A549 (cell line): ENCODE measurements around the gene FAM20B.

Experiments
- CEBPB ChIP-seq, 2 experiments: fragments of >200 bp in 1 of 2; sonication (Bioruptor Twin) in 1 of 2; formaldehyde crosslinking in 1 of 2; IDR thresholded peaks; 2 replicates each; pipeline ENCODE4 v1.6.1; 2012 to 2016
- EP300 ChIP-seq, 2 experiments: fragments of >200 bp; sonication (Bioruptor Twin); formaldehyde crosslinking; IDR thresholded peaks; 2 replicates in 1 of 2; 3 replicates in 1 of 2; pipeline ENCODE4 v1.6.1; 2016 to 2017
- HDAC2 ChIP-seq: fragments of 200-600 bp; sonication (generic); IDR thresholded peaks from 2 replicates; pipeline ENCODE4 v1.6.1; 2016
- JUNB ChIP-seq: fragments of >200 bp; sonication (Bioruptor Twin); formaldehyde crosslinking; IDR thresholded peaks from 2 replicates; pipeline ENCODE4 v1.6.1; 2016
- MYC ChIP-seq: IDR thresholded peaks from 2 replicates; pipeline ENCODE4 v1.6.1; 2012; ENCODE audit warnings: mild to moderate bottlenecking, inconsistent platforms, low read length, improper control_type of control experiment, borderline replicate concordance
- NFE2L2 ChIP-seq: fragments of 150-350 bp; conservative IDR thresholded peaks from 2 replicates; pipeline ENCODE4 v1.6.1; 2014; ENCODE audit warnings: low read length
- POLR2A ChIP-seq: IDR thresholded peaks from 2 replicates; pipeline ENCODE4 v1.6.1; 2012; ENCODE audit warnings: mild to moderate bottlenecking, low read length
- RARB ChIP-seq: fragments of 250-450 bp; sonication (Bioruptor Pico); IDR thresholded peaks from 2 replicates; pipeline ENCODE4 v1.8.0; 2021; ENCODE audit warnings: mild to moderate bottlenecking, moderate library complexity
- RNF2 ChIP-seq: fragments of 200-600 bp; sonication (generic); IDR thresholded peaks from 2 replicates; pipeline ENCODE4 v1.6.1; 2016; ENCODE audit warnings: low read depth, mild to moderate bottlenecking, antibody characterized with exemption, moderate library complexity, borderline replicate concordance
- TF ChIP-seq, protein P1 (sequence below): fragments of >200 bp; sonication (Bioruptor Twin); formaldehyde crosslinking; IDR thresholded peaks from 3 replicates; pipeline ENCODE4 v1.5.1; 2016
- TF ChIP-seq, protein P2 (sequence below): fragments of 450-650 bp; IDR thresholded peaks from 2 replicates; pipeline ENCODE4 v1.6.1; 2014; ENCODE audit warnings: antibody characterized with exemption
- TF ChIP-seq, protein P3 (sequence below): fragments of 250-450 bp; sonication (Bioruptor Pico); IDR thresholded peaks from 2 replicates; pipeline ENCODE4 v1.5.0; 2021; ENCODE audit warnings: mild to moderate bottlenecking, moderate library complexity, borderline replicate concordance

DNA sequence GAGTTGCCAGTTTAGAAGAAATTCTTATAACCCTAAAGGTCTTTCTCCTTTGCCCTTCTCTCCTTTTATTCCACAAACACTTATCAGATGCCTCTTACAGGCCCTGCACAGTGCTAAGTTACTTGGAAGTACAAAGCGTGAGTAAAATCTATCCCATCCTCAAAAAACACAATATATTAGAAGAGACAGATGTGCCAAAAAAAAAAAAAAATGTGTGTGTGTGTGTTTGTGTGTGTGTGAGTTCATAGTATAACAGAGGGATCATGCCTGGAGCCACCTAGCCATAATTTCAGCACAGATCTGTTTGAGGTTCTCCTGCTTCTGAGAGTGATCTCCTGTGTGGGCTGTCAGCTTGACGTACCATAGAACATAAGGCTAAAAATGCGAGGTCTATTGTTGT lies 5.0 kb downstream of the FAM20B start:
- TF ChIP-seq, protein P1, sequence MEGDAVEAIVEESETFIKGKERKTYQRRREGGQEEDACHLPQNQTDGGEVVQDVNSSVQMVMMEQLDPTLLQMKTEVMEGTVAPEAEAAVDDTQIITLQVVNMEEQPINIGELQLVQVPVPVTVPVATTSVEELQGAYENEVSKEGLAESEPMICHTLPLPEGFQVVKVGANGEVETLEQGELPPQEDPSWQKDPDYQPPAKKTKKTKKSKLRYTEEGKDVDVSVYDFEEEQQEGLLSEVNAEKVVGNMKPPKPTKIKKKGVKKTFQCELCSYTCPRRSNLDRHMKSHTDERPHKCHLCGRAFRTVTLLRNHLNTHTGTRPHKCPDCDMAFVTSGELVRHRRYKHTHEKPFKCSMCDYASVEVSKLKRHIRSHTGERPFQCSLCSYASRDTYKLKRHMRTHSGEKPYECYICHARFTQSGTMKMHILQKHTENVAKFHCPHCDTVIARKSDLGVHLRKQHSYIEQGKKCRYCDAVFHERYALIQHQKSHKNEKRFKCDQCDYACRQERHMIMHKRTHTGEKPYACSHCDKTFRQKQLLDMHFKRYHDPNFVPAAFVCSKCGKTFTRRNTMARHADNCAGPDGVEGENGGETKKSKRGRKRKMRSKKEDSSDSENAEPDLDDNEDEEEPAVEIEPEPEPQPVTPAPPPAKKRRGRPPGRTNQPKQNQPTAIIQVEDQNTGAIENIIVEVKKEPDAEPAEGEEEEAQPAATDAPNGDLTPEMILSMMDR, result no peak
- TF ChIP-seq EP300 (IDR thresholded peaks at IDR 0.05), result no peak
- TF ChIP-seq, protein P2, sequence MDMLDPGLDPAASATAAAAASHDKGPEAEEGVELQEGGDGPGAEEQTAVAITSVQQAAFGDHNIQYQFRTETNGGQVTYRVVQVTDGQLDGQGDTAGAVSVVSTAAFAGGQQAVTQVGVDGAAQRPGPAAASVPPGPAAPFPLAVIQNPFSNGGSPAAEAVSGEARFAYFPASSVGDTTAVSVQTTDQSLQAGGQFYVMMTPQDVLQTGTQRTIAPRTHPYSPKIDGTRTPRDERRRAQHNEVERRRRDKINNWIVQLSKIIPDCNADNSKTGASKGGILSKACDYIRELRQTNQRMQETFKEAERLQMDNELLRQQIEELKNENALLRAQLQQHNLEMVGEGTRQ, result no peak
- TF ChIP-seq POLR2A, result no peak
- no peak for TF ChIP-seq JUNB
- no peak for TF ChIP-seq CEBPB (IDR thresholded peaks at IDR 0.05)
- no peak for TF ChIP-seq MYC
- no peak for TF ChIP-seq RNF2
- TF ChIP-seq, protein P3, sequence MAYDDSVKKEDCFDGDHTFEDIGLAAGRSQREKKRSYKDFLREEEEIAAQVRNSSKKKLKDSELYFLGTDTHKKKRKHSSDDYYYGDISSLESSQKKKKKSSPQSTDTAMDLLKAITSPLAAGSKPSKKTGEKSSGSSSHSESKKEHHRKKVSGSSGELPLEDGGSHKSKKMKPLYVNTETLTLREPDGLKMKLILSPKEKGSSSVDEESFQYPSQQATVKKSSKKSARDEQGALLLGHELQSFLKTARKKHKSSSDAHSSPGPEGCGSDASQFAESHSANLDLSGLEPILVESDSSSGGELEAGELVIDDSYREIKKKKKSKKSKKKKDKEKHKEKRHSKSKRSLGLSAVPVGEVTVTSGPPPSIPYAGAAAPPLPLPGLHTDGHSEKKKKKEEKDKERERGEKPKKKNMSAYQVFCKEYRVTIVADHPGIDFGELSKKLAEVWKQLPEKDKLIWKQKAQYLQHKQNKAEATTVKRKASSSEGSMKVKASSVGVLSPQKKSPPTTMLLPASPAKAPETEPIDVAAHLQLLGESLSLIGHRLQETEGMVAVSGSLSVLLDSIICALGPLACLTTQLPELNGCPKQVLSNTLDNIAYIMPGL (CRISPR knock-in tag), result no peak
- TF ChIP-seq HDAC2, result no peak
- no peak for TF ChIP-seq NFE2L2
- no peak for TF ChIP-seq RARB (CRISPR knock-in tag)
